Lung (tissue), 12 donors: ENCODE measurements around the gene GPR55. TPM values are rescaled to one million over a fixed set of nuclear protein-coding genes. Genes with fewer than 3 reads are reported as not detected.

Experiments used
- ATAC-seq: fragments of 200-7000 bp; cut with Tn5 transposase; one replicate; pipeline ENCODE4 v1.9.1; 2020; ENCODE audit warnings: moderate number of reproducible peaks; ENCODE audit not compliant: insufficient read depth, low FRiP score
- DNase-seq, 3 donors: peaks; one replicate each; pipeline ENCODE4 v3.0.0-alpha.2; 2013 to 2017
- H3K27ac ChIP-seq, 2 donors: one replicate each; pipeline ENCODE4 v1.5.1; 2013; ENCODE audit warnings: mild to moderate bottlenecking in 2 of 2, moderate library complexity in 2 of 2, control low read depth in 1 of 2, inconsistent platforms in 1 of 2, low read depth in 1 of 2, low read length in 1 of 2
- H3K27me3 ChIP-seq, 3 donors: one replicate each; pipeline ENCODE4 v1.5.1; 2013; ENCODE audit warnings: low read length in 2 of 3; ENCODE audit not compliant: control insufficient read depth in 3 of 3, insufficient read depth in 3 of 3
- H3K36me3 ChIP-seq, 4 donors: one replicate each; pipeline ENCODE4 v1.5.1; 2013; ENCODE audit warnings: low read length in 4 of 4, mild to moderate bottlenecking in 1 of 4, moderate library complexity in 1 of 4; ENCODE audit not compliant: control insufficient read depth in 4 of 4, insufficient read depth in 4 of 4
- H3K4me1 ChIP-seq, 5 donors: one replicate each; pipeline ENCODE4 v1.5.1; 2013; ENCODE audit warnings: low read length in 5 of 5, mild to moderate bottlenecking in 2 of 5, moderate library complexity in 1 of 5; ENCODE audit not compliant: control insufficient read depth in 5 of 5, insufficient read depth in 5 of 5
- H3K4me3 ChIP-seq: one replicate; pipeline ENCODE4 v1.5.1; 2013; ENCODE audit warnings: mild to moderate bottlenecking, control low read depth, moderate library complexity
- H3K9ac ChIP-seq, 2 donors: one replicate each; pipeline ENCODE4 v1.5.1; 2013; ENCODE audit warnings: low read length in 2 of 2, control low read depth in 1 of 2; ENCODE audit not compliant: insufficient read depth in 1 of 2
- H3K9me3 ChIP-seq, 4 donors: one replicate each; pipeline ENCODE4 v1.5.1; 2013; ENCODE audit warnings: low read length in 3 of 4, mild to moderate bottlenecking in 1 of 4, moderate library complexity in 1 of 4; ENCODE audit not compliant: control insufficient read depth in 4 of 4, insufficient read depth in 3 of 4
- WGBS, 2 donors: extraction: QIAGEN DNeasy Blood & Tissue Kit; methylation state at CpG; one replicate each; pipeline ENCODE4 v1.1.7; 2013; 5-methylcytosine and 5-hydroxymethylcytosine counted together
- polyA plus RNA-seq, 2 donors: library from polyadenylated mRNA; stranded (reverse); fragments of 200-250 nt; gene quantifications; one replicate each; pipeline ENCODE4 v1.2.1, GENCODE V29; 2013
- total RNA-seq, 2 donors: library from RNA; depleted of rRNA in 1 of 2; stranded (reverse); fragments of >200 nt in 1 of 2; gene quantifications; one replicate each; pipeline ENCODE4 v1.2.1, GENCODE V29; 2014 to 2021
- TF ChIP-seq, protein P1 (sequence below): IDR thresholded peaks from 2 replicates; pipeline ENCODE4 v1.5.1; 2012; ENCODE audit warnings: mild to moderate bottlenecking; ENCODE audit errors: control extremely low read depth, extremely low read depth
- donor health status: control.
- donor health status: control.
- donor health status: Bipolar disorder and iron deficiency.
- donor health status: healthy.
- donor health status: DM: yes; HTN: yes; CAD: no.

GPR55 gene
- total and polyA plus RNA-seq, 4 donors = 0.18 to 0.58 (median 0.29) TPM

DNA sequence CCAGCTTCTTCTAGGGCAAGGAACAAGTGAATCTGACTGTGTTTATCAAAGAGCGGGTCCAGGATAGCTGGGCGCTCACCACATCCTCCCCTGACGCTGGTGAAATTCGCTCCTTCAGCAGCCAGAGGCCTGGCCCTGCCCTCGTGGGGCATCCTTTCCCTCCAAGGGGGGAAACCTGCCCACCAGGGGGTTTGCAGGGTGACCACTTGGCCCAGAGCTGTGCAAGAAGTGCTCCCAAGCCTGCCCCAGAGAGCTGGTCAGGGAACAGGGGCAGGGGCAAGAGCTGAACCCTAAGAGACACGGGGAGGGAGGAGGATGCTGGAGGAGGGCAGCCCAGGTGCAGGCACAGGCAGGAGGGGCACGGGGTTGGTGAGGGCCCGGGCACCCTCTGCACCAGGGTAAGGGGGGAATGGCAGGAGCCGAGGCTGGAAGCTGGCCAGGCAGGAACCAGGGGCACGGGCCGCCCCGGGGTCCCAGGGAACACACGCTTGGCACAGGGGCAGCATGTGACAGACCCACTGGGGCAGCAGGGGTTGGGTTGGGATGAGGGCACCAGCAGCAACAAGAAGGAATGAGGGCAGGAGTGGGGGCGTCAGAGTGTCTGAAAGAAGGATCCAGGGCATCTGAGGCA is 2.8 kb upstream of the GPR55 start:
- H3K4me3 ChIP-seq = no peak overlapping the region
- peaks cover 0 to 5% (median 0%) of the 10 kb centered on the region in 5 donors for H3K4me1 ChIP-seq
- no peak overlapping the region for H3K27ac ChIP-seq
- DNase-seq (no peak), ATAC-seq (no peak)
- H3K9me3 ChIP-seq = no peaks in the 10 kb centered on the region
- no peak overlapping the region for H3K9ac ChIP-seq
- TF ChIP-seq, protein P1, sequence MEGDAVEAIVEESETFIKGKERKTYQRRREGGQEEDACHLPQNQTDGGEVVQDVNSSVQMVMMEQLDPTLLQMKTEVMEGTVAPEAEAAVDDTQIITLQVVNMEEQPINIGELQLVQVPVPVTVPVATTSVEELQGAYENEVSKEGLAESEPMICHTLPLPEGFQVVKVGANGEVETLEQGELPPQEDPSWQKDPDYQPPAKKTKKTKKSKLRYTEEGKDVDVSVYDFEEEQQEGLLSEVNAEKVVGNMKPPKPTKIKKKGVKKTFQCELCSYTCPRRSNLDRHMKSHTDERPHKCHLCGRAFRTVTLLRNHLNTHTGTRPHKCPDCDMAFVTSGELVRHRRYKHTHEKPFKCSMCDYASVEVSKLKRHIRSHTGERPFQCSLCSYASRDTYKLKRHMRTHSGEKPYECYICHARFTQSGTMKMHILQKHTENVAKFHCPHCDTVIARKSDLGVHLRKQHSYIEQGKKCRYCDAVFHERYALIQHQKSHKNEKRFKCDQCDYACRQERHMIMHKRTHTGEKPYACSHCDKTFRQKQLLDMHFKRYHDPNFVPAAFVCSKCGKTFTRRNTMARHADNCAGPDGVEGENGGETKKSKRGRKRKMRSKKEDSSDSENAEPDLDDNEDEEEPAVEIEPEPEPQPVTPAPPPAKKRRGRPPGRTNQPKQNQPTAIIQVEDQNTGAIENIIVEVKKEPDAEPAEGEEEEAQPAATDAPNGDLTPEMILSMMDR = no peak
- H3K27me3 ChIP-seq = no peaks in the 10 kb centered on the region
- no peaks in the 10 kb centered on the region for H3K36me3 ChIP-seq
- 86 to 90% methylated on average over 13 to 14 of the region's 14 CpGs for WGBS, 2 donors

GRCh38 chr2:230925879-230926765 is 1.1 kb upstream of the GPR55 start:
- Histone ChIP-seq H3K36me3 (no peaks in the 10 kb centered on the region), H3K9me3 (no peaks in the 10 kb centered on the region), H3K27ac (no peak overlapping the region), H3K9ac (no peak overlapping the region), H3K27me3 (peaks cover 0 to 2% (median 0%) of the 10 kb centered on the region in 3 donors), H3K4me3 (no peak overlapping the region), H3K4me1 (no peaks in the 10 kb centered on the region)
- ATAC-seq = no peak
- WGBS, 2 donors = 88 to 94% methylated on average over 11 of the region's 11 CpGs
- DNase-seq = no peak
- TF ChIP-seq, protein P1 = no peak

DNA sequence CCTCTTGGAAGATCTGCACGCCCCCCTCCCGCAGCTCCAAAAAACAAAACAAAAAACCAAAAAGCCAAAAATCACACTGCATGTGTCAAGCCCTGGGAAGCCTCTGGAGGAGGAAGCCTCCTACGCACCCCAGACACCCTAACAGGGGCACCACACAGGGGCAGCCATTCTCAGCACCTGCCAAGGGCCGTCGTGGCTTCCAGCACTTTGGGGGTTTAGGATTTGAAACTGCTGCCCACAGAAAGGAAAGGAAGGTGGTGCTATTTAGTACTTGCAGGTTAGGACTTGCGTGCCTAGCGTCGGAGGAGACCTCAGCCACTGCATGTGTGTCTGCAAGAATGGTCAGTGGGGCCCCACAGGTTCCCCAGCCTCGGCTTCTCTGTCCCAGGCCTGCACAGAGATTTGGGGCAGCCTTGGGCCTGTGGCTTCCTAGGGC is 419 bp upstream of the GPR55 start:
- H3K4me3 ChIP-seq = no peak overlapping the region
- H3K9me3 ChIP-seq = no peaks in the 10 kb centered on the region
- peaks cover 0 to 3% (median 0%) of the 10 kb centered on the region in 3 donors for H3K27me3 ChIP-seq
- H3K27ac ChIP-seq = no peak overlapping the region
- H3K9ac ChIP-seq = no peak overlapping the region
- DNase-seq (no peak), ATAC-seq (no peak)
- H3K4me1 ChIP-seq = no peaks in the 10 kb centered on the region
- TF ChIP-seq, protein P1 = no peak
- 68 to 72% methylated on average over 9 of the region's 9 CpGs for WGBS, 2 donors
- H3K36me3 ChIP-seq = no peaks in the 10 kb centered on the region
